Urothelium cell line (cell line): ENCODE results near the gene FRMD3.
"Not testable (repeated sequence)": the region's sequence is repeated elsewhere in the genome, so short reads cannot be mapped to it uniquely, and the experiment has no call there.

Experiments used
- DNase-seq: peaks from one replicate; pipeline ENCODE4 v3.0.0; 2011; ENCODE audit warnings: low spot score, mixed read lengths
- FAIRE-seq: peaks from 2 replicates; lab custom pipeline; 2011; peaks lifted over from hg19 to GRCh38; lab: Jason Lieb, UNC

FRMD3 gene

DNA sequence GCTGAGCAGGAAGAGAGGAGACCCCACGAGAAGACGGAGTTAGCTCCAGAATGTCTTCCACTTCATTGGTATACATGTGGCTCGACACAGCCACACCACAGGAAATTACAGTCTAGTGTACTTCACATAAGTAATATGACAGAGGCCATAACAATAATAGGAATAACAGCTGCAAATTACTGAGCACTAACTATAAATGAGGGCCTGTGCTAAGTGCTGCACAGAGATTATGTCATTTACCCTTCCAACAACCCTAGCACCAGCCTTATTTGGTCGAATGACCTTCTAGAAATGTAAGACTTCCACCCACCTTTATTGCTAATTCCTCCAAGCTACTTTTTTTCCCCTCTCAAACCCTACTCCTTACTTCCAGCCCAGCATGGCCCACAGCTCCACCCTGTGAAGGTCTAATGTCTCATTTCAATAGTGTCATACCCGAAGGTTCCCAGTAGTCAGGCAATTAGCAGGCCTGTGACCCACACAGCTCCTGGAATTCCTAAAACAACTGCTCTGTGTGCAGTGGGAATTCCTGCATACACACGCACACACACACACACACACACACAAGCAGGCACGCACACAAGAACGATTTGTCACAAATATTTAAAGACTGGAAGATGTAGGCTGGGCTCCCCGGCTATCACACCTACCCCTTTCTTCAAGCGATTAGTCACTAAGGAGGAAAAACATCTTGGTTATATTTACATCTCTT is 134.5 kb downstream of the FRMD3 start:
- FAIRE-seq (no peak), DNase-seq (no peak)

DNA sequence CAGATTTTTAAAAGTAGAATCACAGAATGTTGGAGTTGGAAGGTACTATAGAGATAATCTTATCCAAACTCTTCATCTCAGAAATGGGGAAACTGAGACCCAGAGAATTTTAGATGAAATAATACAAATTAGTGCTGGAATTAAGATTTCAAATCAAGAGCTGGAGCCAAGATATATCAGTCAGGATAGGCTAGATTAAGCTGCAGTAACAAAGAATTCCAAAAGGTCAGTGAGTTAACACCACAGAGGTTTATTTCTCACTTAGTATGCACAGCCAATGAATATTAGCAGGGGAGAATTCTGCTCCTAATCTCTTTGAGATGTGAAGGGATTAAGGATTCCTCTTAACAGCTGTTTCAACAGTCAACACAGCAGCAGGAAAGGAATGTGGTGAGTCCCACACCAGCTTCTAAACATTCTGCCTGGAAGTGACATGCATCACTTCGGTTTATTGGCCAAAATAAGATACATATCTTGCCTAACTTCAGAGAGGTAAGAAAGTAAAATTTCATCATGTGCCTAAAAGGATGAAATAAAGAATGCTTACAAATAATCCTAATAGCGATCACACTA is 136.8 kb downstream of the FRMD3 start:
- DNase-seq (no peak), FAIRE-seq (no peak)

DNA sequence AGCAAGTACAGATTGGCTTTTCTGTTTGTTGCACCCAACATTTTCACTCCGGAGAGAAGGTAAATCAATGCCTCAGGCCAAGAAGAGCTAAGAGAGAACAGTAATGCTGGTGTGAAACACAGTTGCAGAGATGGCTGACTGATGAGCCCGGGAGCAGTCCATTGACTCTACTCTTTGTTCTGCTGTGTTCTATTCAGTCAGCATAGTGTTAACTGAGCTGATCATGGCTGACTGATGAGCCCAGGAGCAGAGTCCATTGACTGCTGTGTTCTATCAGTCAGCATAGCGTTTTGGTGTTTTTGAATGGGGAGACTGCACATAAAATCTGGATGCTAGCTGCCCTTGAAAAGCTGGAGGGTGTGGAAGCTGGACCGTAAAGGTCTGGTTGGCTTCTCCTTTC is 141.4 kb downstream of the FRMD3 start:
- FAIRE-seq (no peak), DNase-seq (no peak)

DNA sequence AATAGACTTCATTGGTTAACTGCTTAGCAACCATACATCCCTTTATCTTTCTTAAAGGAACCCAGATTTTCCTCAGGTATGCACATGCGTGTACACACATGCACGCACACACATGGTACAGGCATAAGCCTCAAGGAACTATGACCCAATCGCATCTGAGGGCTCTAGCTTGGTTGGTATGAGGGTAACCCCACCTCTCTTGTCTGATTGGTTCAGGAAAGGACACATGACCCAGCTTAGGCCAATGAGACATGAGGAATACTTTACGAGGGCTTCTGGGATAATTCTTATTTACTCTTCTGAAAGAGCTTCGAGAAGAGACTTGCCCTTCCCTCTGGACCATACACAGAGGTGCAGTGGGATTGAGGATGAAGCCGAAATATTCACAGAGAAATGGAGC is 141.9 kb downstream of the FRMD3 start:
- DNase-seq = no peak
- no peak for FAIRE-seq

DNA sequence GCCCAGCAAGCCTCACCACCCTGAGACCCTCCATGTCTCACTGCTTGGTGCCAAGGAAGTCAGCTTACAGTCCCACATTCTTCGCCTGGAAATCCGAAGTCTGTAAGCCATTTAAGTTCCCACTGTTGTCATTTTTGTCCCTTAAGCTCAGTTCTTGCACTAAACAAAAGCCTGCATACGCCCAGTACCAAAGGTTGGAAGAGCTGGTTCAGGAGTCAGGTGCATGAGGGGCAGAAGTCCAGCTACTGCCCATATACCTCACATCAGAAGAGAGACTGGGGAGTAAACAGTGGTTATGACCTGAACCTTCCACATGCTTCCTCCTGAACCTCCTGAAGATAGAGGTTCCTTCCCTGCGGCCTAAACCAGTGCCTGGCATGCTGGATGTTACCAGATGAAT is 146.0 kb downstream of the FRMD3 start:
- FAIRE-seq = no peak
- no peak for DNase-seq

DNA sequence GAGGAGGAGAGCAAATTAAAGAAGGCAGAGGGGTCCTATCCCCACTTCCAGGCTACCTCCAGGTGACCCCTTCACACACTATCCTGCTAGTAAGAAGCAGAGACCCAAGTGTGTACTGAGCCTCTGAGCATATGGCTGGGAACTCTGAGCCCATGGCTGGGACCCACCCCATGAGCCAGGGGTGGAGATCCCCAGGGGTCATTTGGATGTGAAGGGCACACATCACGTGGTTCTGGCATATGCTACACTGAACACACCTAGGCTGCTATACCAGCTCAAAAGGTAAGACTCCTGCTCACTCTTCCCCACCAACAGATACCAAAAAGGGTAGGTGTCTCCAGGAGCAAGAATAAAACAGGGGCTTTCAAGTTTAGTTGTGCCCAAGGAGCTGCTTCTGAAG is 149.9 kb downstream of the FRMD3 start:
- DNase-seq (no peak), FAIRE-seq (no peak)

DNA sequence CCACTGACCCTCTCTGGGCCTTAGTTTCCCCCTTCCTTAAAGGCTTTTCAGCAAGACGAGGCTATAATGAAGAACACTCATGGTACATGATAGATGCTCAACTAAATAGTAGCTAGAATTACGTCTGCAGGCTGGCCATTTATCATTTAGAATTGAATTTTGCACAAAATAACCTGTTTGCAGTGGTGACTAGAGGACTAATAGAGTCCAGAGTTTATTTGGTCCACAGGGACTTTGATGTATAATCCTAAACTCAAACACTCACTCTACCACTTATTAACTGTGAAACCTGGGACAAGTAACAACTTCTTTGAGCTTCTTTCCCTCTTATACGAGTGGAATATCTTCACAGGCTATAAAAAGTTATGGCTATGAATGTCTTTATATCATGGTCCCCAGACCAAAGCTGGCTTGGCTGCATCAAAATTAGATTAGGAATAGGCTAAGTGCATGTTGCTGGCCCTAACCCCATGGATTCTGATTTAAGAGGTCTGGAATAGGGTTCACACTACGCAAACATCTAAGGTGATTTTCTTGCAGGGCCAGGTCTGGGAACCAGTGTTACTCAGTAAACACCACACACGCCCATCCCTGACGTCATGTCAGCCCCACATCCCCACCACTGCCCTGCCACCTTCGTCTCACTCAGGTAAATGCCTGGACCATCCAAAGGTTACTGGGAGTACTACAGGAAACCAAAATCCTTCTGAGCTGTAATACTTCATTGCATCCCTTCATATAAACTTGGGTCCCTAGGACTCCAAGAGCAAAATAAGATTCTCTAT is 150.6 kb downstream of the FRMD3 start:
- DNase-seq = no peak
- no peak for FAIRE-seq

DNA sequence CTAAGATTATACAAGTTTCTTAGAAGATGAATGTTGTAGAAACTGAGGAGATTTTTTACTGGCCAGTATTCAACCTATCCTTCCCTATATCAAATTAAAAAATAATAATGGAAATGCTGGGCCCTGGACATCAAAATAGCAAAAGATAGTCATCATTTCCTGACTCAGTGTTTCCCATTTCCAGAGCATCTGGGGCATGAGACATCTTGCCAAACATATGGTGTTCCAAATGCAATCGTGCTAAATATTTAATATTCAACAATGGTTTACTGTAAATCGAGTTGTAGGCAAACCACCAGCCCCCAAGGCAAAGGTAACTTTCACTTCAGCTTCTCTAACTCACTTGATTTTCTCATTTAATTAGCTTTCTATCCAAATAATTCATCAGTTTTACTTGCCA is 152.9 kb downstream of the FRMD3 start:
- no peak for FAIRE-seq

DNA sequence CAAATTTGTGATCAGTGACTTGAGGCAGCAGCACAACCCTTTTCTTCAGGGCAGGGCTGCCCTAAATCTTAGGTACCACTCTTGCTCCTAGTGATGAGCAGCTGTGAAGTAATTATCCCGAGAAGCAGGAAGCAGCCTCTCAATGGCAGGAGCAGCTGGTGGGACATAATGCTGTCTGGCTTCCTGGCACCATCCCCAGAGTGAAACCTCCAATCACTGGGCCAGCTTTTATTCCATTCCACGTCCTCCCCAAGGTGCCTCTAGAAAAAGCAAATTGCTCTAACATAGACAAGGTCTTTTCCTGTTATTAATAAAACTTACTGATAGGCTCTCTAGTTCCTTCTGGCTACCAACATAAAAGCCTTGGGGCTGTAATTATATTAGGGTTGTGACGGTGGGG is 154.0 kb downstream of the FRMD3 start:
- DNase-seq (no peak), FAIRE-seq (no peak)

More for the DNA sequence above, 152.9 kb downstream of the FRMD3 start:
- DNase-seq = no peak

DNA sequence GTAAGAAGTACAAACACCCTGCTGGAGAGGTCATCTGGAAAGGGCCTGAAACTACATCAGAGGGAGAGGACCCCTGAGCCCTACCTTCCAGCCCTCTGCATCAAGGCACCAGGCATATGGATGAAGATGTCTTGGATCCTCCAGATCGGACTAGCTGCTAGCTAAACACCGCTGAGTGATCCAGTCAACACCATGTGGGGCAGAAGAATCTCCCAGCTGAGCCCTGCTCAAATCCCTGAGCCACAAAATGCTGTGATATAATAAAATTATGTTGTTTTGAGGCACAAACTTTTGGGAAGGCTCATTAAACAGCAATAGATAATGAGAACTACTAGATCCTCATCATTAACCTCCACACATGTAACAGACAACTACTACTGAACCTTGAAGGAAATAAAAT is 155.2 kb downstream of the FRMD3 start:
- no peak for FAIRE-seq
- DNase-seq = no peak

DNA sequence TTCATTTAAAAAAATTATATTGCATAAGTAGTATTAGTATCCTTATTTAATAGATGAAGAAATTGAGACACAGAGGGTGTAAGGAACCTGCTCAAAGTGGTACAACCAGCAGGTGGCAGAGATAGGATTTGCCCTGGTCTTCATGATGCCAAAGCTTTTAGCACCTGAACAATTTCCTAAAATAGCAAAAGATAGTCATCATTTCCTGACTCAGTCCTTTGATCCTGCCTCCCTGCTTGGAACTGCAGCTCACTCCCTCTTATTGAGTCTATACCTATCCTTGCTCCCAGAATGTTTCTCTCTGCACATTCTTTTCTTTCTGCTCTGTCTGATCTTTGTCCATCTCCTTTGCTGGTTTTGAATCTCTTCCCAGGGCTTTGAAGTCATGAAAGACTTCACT is 155.8 kb downstream of the FRMD3 start:
- DNase-seq (no peak), FAIRE-seq (no peak)

DNA sequence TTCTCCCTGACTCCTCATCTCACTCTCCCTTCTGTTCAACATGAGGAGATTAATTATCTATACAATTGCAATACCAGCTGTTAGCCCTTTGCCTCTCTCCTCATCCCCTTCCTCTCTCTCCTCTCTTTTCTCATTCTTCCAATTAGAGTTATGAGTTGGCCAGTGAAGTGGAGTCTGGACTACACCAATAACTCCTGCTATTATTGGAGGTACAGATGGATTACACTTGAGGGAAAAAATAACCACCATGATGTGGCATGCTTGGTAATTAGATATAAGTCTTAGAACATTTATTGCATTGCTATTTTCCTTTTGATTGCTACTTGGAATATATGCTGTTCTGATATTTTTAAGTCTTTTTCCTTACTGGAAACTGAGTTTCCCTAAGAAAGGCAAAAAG is 159.2 kb downstream of the FRMD3 start:
- FAIRE-seq (no peak), DNase-seq (no peak)

DNA sequence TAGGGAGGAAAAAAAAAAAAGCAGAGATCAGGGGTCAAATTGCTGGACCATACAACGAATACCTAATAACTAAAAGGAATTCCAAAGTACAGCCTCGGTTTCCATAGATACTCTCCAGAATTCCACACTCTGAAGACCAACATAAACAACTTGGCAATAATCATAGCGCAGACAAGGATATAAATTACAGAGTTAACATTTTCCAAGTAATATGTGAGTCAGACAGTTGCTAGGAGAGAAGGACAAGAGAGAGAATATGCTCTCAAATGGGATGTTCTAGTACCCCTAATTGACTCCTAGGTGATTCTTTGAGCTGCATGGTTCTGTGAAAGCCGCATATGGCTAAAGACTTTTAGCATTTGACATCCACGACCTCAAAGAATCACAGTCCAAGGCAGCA is 165.2 kb downstream of the FRMD3 start:
- no peak for FAIRE-seq
- no peak for DNase-seq

DNA sequence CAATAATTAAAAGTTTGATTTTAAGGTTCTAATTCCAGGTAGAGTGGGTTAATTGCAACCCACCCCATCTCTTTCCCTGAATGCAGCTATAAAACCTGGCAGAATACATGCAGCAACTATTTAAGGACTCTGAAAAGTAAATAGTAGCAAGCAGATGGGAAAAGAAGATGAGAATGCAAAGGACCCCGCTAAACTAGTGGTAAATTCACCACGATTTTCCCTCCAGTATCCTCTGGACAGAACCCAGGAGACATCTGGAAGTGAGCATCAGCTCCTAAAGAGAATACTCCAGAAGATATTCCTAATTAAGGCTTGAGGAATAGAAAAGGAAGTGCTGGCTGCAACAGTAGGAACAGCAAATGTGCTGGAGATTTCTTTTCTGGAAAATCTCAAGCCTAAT is 170.9 kb downstream of the FRMD3 start:
- FAIRE-seq (no peak), DNase-seq (no peak)

DNA sequence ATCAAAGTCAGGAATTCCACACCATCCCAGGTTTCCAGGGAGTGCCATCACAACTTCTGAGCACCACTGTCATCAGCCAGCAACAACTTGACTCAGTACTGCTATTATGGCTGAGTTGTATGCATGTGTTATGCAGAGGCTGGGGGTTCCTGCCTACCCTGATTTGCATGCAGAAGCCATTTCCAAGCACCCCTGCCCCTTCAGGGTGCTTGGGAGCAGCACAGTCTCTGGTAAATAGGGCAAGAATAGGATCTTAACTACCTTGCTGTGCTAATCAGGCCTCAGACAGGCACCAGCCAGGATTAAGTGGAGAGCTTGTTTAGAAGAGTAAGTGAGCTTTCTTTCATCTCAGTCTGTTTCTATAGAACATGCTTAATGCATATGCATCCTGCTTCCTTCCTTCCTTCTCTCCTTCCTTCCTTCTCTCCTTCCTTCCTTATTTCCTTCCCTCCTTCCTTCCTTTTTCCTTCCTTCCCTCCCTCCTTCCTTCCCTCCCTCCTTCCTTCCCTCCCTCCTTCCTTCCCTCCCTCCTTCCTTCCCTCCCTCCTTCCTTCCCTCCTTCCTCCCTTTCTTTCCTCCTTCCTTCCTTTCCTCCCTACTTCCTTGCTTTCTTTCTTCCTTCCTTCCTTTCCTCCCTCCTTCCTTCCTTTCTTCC is 175.7 kb downstream of the FRMD3 start:
- DNase-seq (no peak), FAIRE-seq (no peak)

DNA sequence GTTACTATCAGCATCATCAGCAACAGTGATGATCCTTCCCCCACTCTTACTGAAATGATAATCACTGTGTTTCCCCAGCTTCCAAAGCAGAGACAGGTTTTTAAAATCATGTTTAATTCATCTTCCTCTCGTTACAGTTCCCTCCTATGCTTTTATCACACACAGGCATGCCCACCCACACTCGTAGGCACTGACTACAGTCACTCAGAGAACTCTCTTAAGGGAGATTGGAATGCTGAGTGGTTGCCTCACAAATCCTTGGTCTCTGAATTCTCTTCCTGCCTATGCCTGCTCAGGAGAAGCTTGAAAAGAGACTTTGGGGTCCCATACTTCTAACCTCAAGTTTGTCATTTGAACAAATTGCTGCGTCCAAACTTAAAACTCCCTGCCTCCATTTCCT is 179.2 kb downstream of the FRMD3 start:
- DNase-seq (no peak), FAIRE-seq (no peak)

DNA sequence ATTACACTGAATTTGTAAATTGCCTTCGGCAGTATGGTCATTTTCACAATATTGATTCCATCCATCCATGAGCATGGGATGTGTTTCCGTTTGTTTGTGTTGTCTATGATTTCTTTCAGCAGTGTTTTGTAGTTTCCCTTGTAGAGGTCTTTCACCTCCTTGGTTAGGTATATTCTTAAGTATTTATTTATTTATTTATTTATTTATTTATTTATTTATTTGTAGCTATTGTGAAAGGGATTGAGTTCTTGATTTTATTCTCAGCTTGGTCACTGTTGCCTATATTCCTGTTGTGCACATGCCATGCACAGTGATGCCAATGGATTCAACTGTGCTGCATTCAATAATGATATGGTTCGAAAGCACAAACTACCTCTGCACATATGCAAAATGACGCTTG is 179.7 kb downstream of the FRMD3 start:
- not testable (repeated sequence) for FAIRE-seq, DNase-seq

DNA sequence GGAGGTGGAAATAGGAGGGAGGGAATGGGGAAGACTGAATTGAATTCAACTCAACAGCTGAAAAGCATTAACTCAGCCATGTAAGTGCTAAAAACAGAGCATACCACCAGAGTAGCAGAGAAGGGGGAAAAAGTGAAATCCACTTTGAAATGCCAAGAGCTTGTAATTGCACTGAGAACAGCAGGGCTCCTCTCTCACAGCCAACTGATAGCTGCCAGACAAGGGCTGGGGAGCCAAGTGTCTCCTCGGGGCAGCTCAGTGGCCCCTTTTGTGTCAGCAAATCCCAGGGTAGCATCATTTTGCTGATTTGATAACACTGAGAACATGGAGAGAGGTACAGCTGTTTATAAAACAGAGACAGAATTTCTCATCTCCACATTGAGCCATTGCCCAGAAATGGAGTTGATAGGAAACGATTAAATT is 182.5 kb downstream of the FRMD3 start:
- DNase-seq (no peak), FAIRE-seq (no peak)

DNA sequence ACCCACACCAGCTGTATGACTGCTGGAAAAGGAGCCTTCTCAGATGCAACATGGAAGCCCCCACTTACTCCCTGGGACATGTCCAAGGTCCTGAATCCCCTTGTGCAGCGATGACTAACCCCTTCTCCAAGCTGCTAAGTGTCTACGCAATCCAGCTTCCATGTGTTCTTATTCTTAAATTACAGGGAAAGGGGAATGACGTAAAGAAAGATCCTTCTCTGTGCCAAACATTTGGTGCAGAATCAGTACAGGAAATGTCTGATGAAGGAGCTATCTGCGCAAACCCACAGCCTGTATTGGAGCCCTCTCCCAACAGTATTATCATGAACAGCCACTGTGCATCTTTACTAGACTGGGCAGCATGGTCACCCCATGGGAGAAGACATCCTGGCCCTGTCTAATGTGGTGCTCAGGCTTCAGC is 183.2 kb downstream of the FRMD3 start:
- FAIRE-seq (no peak), DNase-seq (no peak)

DNA sequence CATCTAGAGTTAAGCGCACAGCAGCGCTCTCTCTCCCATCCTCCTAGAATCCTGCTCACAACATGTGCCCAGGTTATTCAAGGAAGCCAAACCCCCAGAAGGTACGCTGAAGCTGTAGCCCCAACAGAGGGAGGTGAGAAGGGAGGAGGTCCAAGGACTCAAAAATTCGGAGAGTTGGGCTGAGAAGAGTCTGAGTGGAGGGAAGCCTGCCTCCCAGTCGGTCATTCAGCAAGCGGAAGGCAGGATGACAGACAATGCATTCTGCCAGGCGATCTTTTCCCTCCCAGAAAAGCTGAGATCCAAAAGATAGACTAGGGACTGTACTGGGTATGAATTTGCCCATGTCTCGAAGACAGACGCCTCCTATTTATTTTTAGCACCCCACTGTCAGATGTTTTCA is 189.2 kb downstream of the FRMD3 start:
- DNase-seq (no peak), FAIRE-seq (no peak)

DNA sequence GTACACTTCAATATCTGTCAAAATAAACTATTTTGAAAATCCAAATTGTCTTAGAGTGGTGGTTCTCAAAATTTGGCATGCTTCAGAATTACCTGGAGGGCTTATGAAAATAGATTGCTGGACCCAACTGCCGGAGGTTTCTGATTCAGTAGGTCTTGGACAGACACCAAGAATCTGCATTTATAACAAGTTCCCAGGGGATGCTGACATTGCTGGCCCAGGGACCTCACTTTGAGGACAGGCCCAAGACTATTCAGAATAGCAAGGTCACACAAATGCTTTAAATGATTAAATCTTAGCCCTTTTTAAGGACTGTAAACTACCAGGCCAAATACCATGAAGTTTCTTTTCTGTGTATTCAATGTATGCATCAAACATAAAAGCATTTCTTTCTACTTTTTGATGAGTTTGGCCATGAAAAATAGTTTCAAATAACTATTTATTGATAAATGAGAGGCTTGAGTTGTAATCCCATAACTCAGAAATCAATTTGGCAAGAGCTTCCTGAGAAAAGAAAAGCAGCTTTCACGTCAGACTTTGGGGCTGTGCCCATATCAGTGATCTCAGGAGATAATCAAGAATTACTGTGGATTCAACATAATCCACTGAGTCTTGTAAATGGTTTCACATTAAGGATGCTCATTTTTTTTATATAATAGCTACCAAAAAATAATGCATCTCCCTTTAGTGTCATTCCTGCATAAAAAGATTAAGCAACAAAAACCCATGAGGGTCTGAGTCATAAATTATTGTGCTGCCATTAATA is 191.4 kb downstream of the FRMD3 start:
- DNase-seq (no peak), FAIRE-seq (no peak)
